Parathyroid adenoma (tissue), 2 donors: ENCODE results near the gene EDN1.

Experiments
- H2AFZ ChIP-seq: fragments of 300-600 bp; sonication (generic); one replicate; pipeline ENCODE4 v1.7.0; 2017; ENCODE audit warnings: antibody characterized with exemption, mild to moderate bottlenecking
- H3K27ac ChIP-seq: fragments of 300-600 bp; sonication (generic); one replicate; pipeline ENCODE4 v1.7.0; 2017
- H3K27me3 ChIP-seq: fragments of 300-600 bp; sonication (generic); one replicate; pipeline ENCODE4 v1.7.0; 2017; ENCODE audit warnings: low read length; ENCODE audit not compliant: control insufficient read depth, insufficient read depth
- H3K36me3 ChIP-seq: fragments of 300-600 bp; sonication (generic); one replicate; pipeline ENCODE4 v1.7.0; 2017; ENCODE audit warnings: low read length; ENCODE audit not compliant: control insufficient read depth, insufficient read depth
- H3K4me1 ChIP-seq: fragments of 300-600 bp; sonication (generic); one replicate; pipeline ENCODE4 v1.7.0; 2017; ENCODE audit warnings: control low read depth
- H3K4me2 ChIP-seq: fragments of 300-600 bp; sonication (generic); one replicate; pipeline ENCODE4 v1.7.0; 2017; ENCODE audit warnings: low read length
- H3K4me3 ChIP-seq: fragments of 300-600 bp; sonication (generic); one replicate; pipeline ENCODE4 v1.7.0; 2017; ENCODE audit warnings: low read depth, low read length
- H3K79me2 ChIP-seq: fragments of 300-600 bp; sonication (generic); one replicate; pipeline ENCODE4 v1.7.0; 2017; ENCODE audit warnings: control low read depth
- H3K9ac ChIP-seq: fragments of 300-600 bp; sonication (generic); one replicate; pipeline ENCODE4 v1.7.0; 2017; ENCODE audit warnings: mild to moderate bottlenecking
- H3K9me3 ChIP-seq: fragments of 300-600 bp; sonication (generic); one replicate; pipeline ENCODE4 v1.7.0; 2017; ENCODE audit warnings: low read length; ENCODE audit not compliant: control insufficient read depth
- CTCF ChIP-seq: fragments of 300-600 bp; sonication (generic); IDR thresholded peaks from one replicate; pipeline ENCODE4 v1.7.0; 2017; ENCODE audit warnings: antibody characterized with exemption, mild to moderate bottlenecking
- donor health status: primary hyperparathyroidism.

Gene EDN1

GRCh38 chr6:12245763-12246718, 44.1 kb upstream of the EDN1 start:
- Histone ChIP-seq H3K4me3 (no peak overlapping the region), H2AFZ (no peak overlapping the region), H3K27ac (no peak overlapping the region), H3K79me2 (no peaks in the 10 kb centered on the region), H3K27me3 (no peaks in the 10 kb centered on the region), H3K36me3 (no peaks in the 10 kb centered on the region), H3K9me3 (no peaks in the 10 kb centered on the region), H3K4me2 (no peak overlapping the region), H3K9ac (no peak overlapping the region), H3K4me1 (no peaks in the 10 kb centered on the region)
- no peak for TF ChIP-seq CTCF

GRCh38 chr6:12246900-12247299, 43.3 kb upstream of the EDN1 start:
- Histone ChIP-seq H3K9ac (no peak overlapping the region), H3K27me3 (no peaks in the 10 kb centered on the region), H3K36me3 (no peaks in the 10 kb centered on the region), H3K4me1 (no peaks in the 10 kb centered on the region), H3K4me3 (no peak overlapping the region), H3K9me3 (no peaks in the 10 kb centered on the region), H3K79me2 (no peaks in the 10 kb centered on the region), H3K4me2 (no peak overlapping the region), H2AFZ (no peak overlapping the region), H3K27ac (no peak overlapping the region)
- no peak for TF ChIP-seq CTCF

GRCh38 chr6:12249541-12250382, 40.4 kb upstream of the EDN1 start:
- Histone ChIP-seq H3K9ac (no peak overlapping the region), H3K27ac (no peak overlapping the region), H3K79me2 (no peaks in the 10 kb centered on the region), H3K4me1 (no peaks in the 10 kb centered on the region), H2AFZ (no peak overlapping the region), H3K27me3 (no peaks in the 10 kb centered on the region), H3K4me3 (no peak overlapping the region), H3K4me2 (no peak overlapping the region), H3K9me3 (no peaks in the 10 kb centered on the region), H3K36me3 (no peaks in the 10 kb centered on the region)
- no peak for TF ChIP-seq CTCF

GRCh38 chr6:12250383-12250770, 39.8 kb upstream of the EDN1 start:
- H2AFZ ChIP-seq = no peak overlapping the region
- no peak overlapping the region for H3K9ac ChIP-seq
- H3K9me3 ChIP-seq = no peaks in the 10 kb centered on the region
- no peak overlapping the region for H3K4me3 ChIP-seq
- H3K4me2 ChIP-seq = no peak overlapping the region
- no peaks in the 10 kb centered on the region for H3K36me3 ChIP-seq
- no peaks in the 10 kb centered on the region for H3K27me3 ChIP-seq
- no peaks in the 10 kb centered on the region for H3K79me2 ChIP-seq
- no peaks in the 10 kb centered on the region for H3K4me1 ChIP-seq
- TF ChIP-seq CTCF = no peak
- no peak overlapping the region for H3K27ac ChIP-seq
